Measurements from ENCODE around the gene CD36.
"Not testable (repeated sequence)": the region's sequence is repeated elsewhere in the genome, so short reads cannot be mapped to it uniquely, and the experiment has no call there.

Gene CD36

GRCh38 chr7:80659120-80660055 lies 20.9 kb downstream of the CD36 start:
- DNase-seq, result no peak

DNA sequence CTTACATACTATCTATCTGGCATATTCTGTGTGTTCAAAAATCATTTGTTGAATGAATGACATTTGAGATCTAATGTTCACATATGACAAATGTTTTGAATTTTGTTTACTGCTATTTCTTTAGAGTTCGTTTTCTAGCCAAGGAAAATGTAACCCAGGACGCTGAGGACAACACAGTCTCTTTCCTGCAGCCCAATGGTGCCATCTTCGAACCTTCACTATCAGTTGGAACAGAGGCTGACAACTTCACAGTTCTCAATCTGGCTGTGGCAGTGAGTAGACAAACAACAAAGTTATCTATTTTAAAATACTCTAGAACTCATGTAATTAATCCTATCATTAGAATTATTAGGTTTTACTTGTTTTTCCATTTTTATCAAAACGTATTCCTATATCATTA lies 22.5 kb downstream of the CD36 start:
- DNase-seq, result no peak

- no peak for DNase-seq
These were observed 23.3 kb downstream of the CD36 start for GRCh38 chr7:80661729-80662128.

DNA sequence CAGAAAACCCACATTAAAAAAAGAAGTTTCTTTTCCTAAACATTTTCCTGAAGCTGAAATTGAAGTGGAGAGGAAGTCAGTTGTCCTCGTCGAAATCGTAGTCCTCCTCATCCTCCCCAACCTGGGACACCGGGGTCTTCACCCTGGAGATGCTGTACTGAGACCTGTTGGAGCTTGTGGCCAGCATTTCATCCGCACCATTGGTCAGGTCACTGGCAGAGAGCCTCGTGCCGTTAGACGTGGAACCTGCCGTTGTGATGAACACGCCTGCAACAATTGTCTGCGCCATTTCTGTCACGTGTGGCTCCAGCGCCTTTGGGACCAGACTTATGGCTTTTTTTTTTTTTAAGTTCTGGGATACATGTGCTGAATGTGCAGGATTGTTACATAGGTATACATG lies 23.8 kb downstream of the CD36 start:
- no peak for DNase-seq

- peak; percentile 29 for DNase-seq
These were observed 27.1 kb downstream of the CD36 start for GRCh38 chr7:80665526-80665925.

DNA sequence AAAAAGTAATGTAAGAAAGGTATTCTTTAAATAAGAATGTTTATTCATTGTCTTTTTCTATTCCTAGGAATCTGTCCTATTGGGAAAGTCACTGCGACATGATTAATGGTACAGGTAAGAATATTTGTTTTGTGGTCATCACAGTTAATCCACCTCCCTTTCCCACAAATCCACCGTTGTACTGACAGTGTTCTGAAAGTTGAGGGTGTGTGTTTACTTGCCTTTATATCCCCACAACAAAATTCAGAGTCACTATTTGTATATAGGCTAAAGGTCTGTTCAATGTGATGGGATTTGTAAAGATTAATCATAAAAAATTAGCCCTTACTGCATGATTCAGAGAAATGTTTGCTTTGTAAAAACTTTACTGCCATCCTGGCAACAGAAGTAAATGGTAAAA lies 27.9 kb downstream of the CD36 start:
- DNase-seq, result no peak

DNA sequence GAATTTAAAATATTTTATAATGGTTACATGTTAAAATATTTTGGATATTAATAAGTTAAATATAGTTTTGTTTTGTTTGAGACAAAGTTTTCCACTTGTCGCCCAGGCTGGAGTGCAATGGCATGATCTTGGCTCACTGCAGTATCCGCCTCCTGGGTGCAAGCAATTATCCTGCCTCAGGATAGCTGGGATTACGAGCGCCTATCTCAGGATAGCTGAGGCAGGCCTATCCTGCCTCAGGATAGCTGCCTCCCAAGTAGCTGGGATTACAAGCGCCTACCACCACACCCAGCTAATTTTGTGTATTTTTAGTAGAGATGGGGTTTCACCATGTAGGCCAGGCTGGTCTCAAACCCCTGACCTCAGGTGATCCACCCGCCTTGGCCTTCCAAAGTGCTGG lies 30.9 kb downstream of the CD36 start:
- not testable (repeated sequence) for DNase-seq

GRCh38 chr7:80671744-80672143 lies 33.3 kb downstream of the CD36 start:
- no peak for DNase-seq

GRCh38 chr7:80675090-80675489 lies 36.6 kb downstream of the CD36 start:
- no peak for DNase-seq

DNA sequence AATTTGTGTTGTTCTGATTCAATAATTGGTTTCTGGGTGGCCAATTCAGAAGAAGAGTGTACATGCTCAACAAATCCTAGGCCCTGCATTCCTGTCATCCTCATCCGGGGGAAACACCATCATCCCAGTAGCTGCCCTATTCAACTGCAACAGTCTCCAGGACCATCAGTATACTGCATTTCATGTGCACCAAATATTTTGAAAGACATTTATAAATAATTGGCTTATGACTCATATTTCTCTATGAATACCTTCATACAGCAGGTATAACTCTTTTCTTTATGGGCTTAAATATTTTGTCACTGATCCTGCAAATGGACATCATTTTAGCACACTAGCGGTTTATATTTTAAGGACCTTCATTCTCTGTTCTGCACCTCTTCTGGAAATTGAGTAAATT lies 38.0 kb downstream of the CD36 start:
- no peak for DNase-seq

GRCh38 chr7:80677629-80678028 lies 39.2 kb downstream of the CD36 start:
- no peak for DNase-seq

DNA sequence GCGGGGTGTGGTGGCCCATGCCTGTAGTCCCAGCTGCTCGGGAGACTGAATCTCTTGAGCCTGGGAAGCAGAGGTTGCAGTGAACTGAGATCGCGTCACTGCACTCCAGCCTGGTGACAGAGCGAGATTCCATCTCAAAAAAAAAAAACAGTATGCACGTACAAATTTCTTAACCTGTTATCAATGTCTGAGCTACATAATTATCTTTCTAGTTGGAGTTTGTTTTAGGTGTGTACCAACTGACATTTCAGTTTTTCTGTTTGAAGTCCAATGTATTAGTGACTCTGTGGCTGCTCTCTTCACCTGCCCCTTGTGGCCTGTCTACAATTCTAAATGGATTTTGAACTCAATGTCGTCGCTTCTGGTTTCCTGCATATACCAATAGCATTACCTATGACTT lies 40.3 kb downstream of the CD36 start:
- DNase-seq, result no peak

GRCh38 chr7:80679921-80680907 lies 41.8 kb downstream of the CD36 start:
- no peak for DNase-seq

DNA sequence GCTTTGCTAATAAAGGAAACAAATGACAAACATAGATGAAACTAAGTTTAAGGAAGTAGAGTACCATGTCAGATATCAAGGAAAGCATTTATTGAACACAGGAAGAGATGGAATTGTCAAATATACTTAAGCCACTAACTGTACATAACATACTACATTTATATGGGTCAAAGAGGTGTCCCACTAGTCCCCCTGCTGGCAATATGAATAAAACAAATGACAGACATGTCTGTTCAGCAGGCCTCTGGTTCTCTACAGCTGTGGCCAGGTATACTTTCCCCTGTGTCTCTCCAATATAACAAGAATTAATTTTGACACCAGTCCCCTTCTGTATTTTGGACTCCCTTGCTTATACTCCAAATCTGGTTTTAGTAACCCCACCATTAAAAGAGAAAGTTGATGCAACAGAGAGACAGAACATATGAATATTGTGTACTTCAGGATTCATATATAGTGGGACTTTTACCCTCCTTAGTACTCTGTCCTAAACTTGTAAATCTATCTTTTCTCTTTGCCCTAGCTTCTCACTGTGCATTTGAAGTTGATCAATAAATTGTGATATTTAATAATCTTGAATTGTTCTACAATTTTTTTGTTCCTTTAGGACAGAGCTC lies 42.9 kb downstream of the CD36 start:
- DNase-seq, result peak; percentile 25

DNA sequence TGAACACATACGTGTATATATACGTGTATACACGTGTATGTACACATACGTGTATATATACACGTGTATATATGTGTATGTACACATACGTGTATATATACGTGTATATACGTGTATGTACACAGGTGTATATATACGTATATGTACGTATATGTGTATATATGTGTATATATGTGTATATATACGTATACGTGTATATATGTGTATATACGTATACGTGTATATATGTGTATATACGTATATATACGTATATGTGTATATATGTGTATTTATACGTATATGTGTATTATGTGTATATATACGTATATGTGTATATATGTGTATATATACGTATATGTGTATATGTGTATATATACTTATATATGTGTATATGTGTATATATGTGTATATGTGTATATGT lies 44.3 kb downstream of the CD36 start:
- DNase-seq, result no peak

- DNase-seq, result no peak
These were observed 48.1 kb downstream of the CD36 start for GRCh38 chr7:80686576-80686975.

DNA sequence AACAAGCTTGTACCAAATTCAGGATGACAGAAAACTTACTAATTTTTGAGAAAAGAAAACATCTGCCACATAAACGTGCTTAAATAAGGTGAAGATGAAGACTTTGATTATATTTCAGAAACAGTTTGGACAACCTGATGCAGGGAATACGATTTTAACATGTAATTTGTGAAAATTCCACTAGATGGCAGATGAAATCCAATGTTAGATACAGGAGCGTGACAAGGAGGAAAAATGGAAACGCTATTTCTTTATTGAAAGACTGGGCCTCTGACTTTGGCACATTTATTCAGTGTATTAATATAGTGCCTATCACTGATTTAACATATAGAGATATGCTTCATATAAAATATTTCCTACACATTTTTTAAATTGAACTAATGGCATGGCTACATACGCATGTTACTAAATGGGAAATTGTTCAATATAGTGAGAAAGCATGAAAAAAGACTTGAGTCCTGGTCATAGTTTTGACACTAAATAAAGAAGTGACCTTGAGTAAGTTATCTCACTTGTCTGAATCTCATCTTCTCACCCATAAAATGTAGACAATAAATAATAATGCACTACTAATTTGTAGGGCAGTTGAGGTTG lies 60.7 kb downstream of the CD36 start:
- DNase-seq, result peak; percentile 23

- DNase-seq, result no peak
These were observed 61.3 kb downstream of the CD36 start for GRCh38 chr7:80699721-80700256.

GRCh38 chr7:80703272-80703671 lies 64.8 kb downstream of the CD36 start:
- no peak for DNase-seq

DNA sequence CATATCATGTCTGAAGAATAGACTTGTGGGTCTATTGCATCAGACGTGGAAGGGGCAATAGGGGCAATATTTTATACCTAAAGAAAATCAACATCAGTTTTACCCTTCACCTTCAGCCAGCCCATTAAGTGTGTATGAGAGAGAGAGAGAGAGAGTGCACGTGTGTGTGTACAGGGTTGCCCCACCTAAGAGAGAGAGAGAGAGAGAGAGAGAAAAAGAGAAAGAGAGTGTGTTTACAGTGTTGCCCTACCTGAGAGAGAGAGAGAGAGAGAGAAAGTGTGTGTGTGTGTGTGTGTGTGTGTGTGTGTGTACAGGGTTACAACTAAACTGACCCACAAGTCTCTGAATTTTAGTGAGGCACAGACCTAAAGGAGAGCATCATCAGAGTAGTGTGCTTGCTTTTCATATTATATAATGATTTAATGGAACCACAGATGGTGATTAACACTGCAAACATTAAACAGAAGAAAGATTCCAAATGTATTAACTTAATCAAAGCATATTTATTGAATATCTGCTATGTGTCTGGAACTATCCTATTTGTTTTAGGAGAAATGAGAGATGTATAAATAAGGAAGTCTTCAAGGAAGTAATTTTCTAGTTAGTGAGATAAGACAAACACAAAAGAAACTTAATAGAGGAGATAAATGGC lies 66.8 kb downstream of the CD36 start:
- DNase-seq, result no peak

GRCh38 chr7:80707318-80707717 lies 68.9 kb downstream of the CD36 start:
- no peak for DNase-seq

- no peak for DNase-seq
These were observed 69.7 kb downstream of the CD36 start for GRCh38 chr7:80708123-80708522.

All from DMS 273 treated with DMSO at 0.1 percent for 48 hours (cell line).